GM18868 (cell line): ENCODE data around the gene TMEM17.

Experiments
- ATAC-seq: cut with Tn5 transposase; IDR thresholded peaks from one replicate; pipeline ENCODE4 v1.9.1; 2021; ENCODE audit warnings: mild to moderate bottlenecking, moderate library complexity; ENCODE audit not compliant: unreplicated experiment

The TMEM17 gene

DNA sequence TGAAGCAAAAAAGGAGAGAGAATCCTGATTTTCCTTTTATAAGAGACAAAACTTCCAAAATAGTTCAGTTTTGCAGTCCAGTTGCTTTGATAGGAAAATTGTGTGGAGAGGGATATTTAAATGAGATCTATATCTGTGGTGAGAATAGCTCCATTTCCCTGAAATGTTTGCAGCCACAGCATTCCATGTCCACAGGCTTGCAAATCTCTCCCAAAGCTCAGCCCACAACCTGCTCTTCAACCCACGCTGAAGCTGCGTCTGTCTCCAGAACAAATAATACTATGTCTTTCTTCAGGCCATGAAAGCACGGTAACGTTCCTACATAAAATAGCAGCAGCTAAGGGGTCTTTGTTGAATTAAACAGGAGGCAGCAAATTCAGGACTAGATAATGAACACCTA, 31.8 kb downstream of the TMEM17 start:
- ATAC-seq: no peak

DNA sequence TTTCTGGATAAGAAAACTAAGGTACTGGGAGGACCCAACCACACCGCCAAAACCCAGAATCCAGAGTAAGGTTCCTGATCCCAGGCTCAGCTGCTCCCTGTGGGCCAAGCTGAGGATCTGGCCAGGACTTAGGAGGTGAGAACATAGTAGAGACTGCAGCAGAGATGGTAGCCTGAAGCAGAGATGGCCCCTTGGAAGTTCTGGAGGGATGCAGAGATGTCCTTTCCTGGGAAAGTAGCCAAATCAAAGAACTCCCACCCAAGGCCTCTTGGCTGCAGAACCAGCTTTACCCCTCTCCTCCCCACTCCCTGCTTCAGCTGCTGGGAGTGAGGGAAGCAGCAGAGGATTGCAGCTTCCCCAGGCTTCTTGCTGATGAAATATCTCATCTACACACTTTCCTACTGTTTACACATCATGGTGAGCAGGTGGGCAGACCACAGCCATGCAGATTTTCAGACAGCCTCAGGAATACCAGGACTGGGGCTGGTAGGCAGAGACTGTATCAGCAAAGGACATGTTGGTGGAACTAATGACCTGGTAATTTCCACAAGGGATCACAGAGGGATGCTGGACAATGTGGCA, 32.7 kb downstream of the TMEM17 start:
- no peak for ATAC-seq

GRCh38 chr2:62472312-62472711, 33.7 kb downstream of the TMEM17 start:
- ATAC-seq: no peak

DNA sequence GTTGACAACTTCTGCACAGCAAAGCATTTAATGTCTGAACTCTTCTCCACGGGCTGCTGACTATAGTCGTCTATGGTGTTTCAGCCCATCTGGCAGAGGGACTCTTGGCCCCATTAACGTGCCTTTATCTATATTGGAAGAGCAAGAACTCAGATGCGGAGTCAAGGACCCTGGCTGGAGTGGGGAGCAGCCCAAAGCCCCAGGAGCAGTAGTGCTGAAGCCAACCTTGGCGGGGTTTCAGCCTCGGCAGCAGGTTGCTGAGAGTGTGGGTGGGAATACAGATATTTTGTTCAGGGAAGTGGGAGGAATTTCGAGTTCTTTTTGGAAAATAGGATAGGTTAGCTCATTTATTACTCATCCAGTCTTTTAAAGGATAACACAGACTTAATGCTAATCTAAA, 34.2 kb downstream of the TMEM17 start:
- ATAC-seq: no peak

DNA sequence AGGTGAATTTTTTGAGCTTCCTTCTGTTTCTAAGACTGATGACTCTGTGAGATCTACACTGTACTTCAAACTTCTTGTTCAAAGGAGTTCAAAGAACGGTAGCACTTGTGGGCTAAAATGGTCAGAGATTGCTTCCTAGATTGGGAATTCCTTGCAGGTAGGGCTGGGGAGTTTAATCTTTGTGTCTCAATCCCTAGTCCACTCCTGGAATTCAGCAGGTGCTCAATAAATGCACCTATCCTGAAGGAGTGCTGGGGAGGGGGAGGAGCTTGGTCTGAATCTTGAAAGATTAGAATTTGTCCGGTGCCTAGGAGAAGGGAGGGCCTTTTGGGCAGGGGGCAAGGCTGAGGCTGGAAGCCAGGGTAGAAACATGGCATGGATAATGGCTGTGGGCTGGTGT, 34.6 kb downstream of the TMEM17 start:
- ATAC-seq: no peak

DNA sequence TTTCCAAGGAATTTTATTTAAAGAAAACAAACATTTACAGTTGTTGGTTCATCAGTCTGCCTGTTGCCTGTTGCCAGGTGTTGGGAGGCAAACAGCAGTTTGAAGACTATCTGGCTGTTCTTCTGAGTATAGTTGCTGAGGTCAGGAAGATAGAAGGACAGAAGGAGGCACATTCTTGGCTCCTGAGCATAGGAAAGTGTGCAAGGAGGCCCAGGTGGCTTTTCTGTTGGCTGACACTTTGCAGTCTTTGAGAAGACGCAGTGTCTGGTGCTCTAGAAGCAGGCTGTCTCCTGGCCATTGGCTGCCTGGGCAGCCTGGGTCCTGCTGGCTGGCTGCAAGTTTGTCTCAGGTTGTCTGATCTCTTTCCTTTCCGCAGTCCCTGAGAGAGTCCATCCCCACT, 36.4 kb downstream of the TMEM17 start:
- ATAC-seq: no peak

DNA sequence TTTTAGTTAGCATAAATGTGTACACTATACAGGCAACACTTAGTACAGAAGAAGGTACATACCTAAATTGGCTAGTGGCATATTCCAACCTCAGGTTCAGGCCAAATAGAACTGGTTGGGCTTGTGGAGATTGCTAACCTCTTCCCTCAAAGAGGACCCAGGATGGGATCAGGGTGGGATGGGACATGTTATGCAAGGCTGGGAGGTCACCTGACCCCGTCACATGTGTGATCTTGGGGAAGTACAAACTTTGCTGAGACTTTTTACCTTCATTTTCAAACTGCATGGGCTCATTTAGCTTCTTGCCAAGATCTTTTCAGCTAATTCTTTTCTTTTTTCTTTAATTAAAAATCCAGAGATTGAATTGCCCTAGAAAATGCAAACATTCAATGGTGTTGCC, 36.9 kb downstream of the TMEM17 start:
- no peak for ATAC-seq

DNA sequence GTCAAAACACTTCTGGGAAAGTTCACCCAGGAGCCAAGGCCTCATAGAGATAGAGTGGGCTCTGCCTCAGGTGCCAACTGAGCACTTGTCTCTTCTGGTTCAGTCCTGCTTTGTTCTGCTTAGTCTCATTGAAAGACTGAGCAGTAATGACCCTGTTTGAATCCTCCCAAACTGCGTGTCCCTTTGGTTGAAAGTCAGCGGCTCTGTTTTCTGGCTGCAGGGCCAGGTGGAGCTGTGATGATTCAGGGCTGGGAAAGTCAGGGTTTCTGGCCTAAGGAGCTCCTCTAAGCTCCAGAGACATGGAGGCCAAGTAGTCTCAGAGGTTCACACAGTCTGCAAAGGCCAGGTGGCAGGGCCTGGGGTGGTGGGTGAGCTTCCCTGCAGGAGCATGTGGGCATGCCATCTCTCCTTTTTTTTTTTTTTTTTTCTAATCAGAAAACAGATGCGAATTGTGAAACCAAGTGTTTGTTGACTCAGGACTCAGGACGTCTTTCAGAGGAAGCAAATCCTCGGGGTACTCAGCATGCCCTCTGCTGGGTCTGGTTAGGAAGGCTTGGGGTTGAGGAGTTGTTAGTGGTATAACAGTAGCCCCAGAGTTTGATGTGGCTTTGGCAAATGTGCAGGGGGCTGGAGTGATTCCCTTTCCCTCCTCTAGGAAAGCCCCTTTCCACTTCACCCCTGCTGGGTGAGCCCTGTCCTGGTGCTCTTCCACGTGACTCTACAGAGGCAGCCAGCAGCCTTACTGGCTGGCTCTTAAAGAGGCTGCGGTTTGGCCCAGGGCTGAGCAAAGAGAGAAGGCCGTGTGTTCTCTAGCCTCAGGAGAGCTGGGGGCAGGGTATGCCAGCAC, 38.3 kb downstream of the TMEM17 start:
- no peak for ATAC-seq

DNA sequence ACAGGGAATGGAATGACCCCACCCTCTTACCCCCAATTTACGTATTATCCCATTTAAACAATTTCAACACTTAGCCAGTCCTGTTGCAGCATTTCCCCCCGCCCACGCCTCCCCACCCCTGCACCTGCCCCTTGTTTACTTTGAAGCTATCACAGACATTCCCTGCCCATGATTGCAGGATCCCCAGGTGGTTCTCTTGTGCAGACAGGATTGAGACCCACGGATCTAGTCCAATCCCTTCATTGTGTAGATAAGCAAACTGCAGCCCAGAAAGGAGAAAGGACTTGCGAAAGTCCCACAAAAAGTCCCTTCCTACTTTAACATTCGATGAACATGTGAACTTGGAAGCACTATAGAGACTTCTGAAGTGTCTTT, 38.9 kb downstream of the TMEM17 start:
- ATAC-seq: no peak

DNA sequence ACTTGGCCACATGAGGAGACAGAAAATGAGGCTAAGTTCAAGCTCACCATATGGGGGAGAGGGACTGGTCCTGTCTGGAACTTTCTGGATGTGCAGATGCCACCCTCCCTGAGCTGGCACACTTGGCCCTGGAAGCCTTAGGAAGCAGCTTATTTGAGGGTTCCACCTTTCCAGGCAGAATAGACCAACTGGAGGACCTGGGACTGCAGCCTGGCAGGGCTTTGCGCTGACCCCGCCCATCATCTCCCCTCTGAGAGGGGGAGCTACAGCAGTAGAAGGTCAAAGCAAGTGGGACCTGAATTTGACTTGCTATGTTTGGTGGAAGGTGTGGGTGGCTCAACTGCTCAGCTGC, 39.5 kb downstream of the TMEM17 start:
- ATAC-seq: no peak

DNA sequence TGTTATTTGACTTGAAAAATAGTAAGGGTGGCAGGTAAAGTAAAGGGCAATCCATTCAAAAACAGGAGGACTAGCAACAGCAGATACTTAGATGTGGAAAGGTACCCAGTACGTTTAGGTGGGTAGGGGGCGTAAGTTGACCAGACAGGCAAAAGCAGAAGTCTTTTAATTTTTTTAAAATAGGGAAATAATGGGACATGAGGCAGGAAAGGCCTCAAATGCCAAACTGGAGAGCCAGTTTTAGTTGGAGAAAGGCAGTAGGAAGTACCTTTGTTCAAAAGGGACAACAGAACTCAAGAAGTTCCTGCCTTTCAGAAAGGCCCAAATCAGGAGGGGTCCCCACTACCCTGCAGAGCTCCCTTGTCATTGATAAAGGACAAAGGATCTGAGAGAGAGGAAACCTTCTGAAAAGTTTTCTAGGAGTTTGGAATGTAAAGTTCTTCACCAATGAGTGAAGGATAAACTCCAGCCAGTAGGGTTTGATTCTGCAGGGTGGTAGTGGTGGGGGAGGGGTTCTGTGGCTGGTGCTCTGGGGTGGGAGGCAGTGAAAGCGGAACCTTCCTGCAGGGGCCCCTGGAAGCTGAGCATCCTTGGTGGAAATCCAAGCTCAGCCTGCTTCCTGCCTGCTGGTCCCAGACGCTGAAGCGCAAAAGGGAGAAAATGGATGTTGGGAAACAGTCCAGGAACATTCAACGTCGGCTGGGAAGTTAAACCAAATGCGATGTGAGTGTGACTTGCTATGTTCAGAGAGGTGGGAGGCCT, 40.1 kb downstream of the TMEM17 start:
- no peak for ATAC-seq

- ATAC-seq: no peak
These were observed 40.8 kb downstream of the TMEM17 start for GRCh38 chr2:62465039-62465740.

GRCh38 chr2:62464221-62465007, 41.6 kb downstream of the TMEM17 start:
- ATAC-seq: no peak

GRCh38 chr2:62462211-62462610, 43.8 kb downstream of the TMEM17 start:
- no peak for ATAC-seq

DNA sequence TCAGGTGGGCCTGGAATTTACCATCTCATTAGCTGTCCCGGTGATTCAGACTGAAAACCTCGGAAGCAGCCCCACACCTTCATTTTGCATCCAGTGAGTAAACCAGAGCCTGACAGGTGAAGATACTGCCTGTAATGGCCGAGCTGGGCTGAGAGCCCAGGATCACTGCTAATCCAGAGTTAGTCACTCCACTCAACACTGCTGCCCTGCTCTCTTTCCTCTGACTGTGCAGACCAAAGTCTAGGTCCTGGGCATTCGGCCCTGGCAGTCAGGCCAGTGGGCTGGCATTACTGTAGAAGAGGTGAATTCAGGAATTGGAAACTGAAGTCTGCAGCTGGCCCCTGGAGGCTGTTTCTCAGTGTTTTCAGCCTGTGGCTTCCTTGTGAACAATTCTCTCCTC, 44.3 kb downstream of the TMEM17 start:
- ATAC-seq: no peak

DNA sequence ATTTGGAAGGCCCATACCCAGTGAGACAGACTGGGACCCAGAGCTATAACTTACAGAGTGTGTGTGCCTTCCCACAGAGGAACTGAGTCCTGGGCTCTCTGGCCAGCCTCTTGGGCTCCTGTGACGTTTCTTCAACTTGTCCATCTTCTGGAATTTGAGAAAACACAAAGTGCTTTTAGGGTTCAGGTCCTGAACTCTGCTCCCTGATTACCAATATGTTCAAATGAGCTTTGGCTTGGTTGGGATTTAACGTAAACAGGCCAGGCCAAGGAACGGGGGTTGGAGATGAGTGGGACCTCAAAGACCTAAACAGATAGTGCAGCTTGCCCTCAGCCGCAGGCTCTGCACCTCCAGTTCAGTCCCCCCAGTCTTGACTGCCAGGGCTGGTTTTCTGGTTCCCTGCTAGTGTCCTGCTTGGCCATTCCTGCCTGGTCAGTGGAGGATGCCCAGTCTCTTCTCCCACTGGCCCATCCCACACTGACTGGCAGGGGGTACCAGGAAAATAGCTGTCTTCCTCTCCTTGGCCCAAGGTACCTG, 44.9 kb downstream of the TMEM17 start:
- ATAC-seq: no peak

- no peak for ATAC-seq
These were observed 45.8 kb downstream of the TMEM17 start for GRCh38 chr2:62460175-62460574.

DNA sequence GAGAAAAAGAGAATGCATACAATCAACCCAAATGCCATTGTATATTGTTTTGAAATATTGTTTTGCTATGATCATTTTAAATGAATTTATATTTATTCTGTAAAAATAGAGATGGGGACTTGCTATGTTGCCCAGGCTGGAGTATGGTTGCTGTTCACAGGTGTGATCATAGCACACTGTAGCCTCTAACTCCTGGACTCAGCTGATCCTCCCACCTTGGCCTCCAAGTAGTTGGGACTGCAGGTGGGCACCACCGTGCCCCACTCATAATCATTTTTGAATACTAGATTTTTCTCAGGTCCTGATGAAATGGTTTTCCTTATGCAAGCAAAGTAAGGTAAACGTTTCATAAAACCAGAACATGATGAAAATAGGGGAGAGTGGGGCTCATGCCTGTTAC, 46.3 kb downstream of the TMEM17 start:
- ATAC-seq: no peak

DNA sequence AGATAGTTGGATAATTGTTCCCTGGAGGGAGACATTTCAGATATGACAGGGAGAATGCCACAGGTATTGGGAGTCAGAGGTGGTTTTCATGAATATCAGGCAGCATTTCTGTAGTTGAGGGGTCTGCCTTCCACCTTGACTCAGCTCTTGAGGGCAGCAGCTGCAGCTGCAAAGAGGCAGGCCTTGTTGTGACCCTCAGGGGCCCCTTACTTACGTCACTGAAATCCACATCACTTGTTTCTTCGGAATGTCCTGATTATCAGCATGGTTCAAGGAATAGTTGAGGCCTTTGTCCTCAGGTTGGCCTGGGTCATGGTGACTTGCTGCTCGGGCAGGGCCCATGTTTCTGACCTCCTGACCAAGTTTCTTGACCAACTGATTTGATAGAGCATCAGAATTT, 46.9 kb downstream of the TMEM17 start:
- no peak for ATAC-seq

GRCh38 chr2:62458671-62459081, 47.3 kb downstream of the TMEM17 start:
- ATAC-seq: no peak
